NK-92 (cell line): ENCODE results near the gene SARNP.
"Not testable (repeated sequence)": the region's sequence is repeated elsewhere in the genome, so short reads cannot be mapped to it uniquely, and the experiment has no call there.

Experiments used
- DNase-seq: peaks from one replicate; lab custom pipeline; 2025; ENCODE audit not compliant: unreplicated experiment; lab: John Stamatoyannopoulos, UW

SARNP gene, protein sequence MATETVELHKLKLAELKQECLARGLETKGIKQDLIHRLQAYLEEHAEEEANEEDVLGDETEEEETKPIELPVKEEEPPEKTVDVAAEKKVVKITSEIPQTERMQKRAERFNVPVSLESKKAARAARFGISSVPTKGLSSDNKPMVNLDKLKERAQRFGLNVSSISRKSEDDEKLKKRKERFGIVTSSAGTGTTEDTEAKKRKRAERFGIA

GRCh38 chr12:55817345-55818139 is at the start of gene SARNP, which contains the start of gene ORMDL2:
Gene SARNP, minus strand, starts transcription at chr12:55817724. Its CDS starts 23 bp downstream, at chr12:55817701.
Gene ORMDL2, plus strand, starts transcription at chr12:55818041. Its CDS starts 959 bp downstream, at chr12:55819000.
- peak; percentile 92 for DNase-seq

DNA sequence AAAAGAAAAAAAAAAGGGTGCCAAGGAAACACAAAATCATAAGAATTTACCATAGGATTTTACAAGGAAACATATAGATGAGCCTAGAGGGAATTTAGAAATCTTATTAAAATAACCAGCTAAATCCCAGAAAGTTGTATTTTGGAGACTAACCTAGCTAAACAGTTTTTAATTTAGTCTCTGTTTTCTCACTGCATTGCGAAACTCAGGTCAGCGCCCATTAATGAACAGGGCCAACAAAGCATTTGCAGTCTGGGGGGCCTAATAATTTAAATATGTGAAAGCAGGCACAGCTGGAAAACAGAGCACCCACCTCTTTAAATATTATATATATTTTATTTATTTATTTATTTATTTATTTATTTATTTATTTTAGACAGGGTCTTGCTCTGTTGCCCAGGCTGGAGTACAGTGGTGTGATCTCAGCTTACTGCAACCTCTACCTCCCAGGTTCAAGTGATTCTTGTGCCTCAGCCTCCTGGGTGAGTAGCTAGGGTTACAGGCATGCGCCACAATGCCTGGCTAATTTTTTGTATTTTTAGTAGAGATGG is 49.0 kb upstream of the SARNP start:
- DNase-seq, result not testable (repeated sequence)

DNA sequence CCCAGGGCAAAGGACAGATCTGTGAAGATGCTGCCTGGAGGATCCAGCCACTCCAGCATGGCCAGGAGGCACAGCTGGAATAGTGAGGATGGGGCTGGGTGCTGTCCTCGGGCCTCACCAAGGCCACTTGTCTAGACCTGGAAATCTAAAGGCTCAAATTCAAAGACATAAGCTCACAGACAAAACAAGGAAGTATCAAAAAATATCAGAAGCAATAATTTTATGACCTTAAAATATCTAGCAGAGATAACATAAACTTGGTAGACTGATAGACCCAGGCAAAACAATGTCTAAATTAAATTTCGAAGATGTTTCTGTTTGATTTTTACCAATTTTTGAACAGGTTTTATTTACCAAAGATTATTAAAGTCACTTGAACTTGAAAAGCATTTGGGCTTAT is 47.8 kb upstream of the SARNP start:
- DNase-seq, result no peak

DNA sequence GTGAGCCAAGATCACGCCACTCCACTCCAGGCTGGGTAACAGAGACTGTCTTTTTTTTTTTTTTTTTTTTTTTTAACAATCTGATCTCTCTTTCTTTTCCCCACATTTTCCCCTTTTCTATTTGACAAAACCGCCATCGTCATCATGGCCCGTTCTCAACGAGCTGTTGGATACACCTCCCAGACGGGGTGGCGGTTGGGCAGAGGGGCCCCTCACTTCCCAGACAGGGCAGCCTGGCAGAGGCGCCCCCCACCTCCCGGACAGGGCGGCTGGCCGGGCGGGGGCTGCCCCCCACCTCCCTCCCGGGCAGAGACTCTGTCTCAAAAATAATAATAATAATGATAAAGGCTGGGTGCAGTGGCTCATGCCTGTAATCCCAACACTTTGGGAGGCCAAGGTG is 45.4 kb upstream of the SARNP start:
- not testable (repeated sequence) for DNase-seq

GRCh38 chr12:55862286-55862685 is 44.8 kb upstream of the SARNP start:
- no peak for DNase-seq

DNA sequence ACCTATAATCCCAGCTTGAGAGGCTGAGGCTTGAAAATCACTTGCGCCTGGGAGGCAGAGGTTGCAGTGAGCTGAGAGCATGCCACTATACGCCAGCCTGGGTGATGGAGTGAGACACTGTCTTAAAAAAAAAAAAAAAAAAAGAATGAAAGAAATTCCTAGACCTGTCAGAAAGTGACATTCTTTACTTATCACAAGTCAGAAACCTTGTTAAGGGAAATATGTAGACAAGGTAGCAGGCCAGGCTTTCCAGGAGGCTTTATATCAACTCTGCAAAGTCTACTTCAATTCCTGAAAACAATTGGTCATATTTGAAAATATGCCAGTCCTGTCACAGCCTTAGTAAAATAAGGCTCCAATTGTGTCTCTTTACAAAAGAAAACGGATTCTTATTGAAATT is 44.3 kb upstream of the SARNP start:
- no peak for DNase-seq

DNA sequence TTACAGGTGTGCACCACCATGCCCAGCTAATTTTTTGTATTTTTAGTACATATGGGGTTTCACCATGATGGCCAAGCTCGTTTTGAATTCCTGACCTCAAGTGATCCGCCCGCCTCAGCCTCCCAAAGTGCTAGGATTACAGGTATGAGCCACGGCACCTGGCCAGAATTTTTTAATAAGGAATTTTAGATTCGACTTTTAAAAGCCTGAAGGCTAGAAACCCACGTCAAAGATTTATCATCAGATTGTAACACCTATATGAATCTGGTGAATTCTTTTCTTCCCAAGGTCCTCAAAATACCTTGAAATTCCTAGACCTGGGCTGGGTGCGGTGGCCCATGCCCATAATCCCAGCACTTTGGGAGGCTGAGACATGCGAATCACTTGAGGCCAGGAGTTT is 43.9 kb upstream of the SARNP start:
- DNase-seq, result no peak

GRCh38 chr12:55852740-55853139 is 35.2 kb upstream of the SARNP start:
- DNase-seq, result no peak

DNA sequence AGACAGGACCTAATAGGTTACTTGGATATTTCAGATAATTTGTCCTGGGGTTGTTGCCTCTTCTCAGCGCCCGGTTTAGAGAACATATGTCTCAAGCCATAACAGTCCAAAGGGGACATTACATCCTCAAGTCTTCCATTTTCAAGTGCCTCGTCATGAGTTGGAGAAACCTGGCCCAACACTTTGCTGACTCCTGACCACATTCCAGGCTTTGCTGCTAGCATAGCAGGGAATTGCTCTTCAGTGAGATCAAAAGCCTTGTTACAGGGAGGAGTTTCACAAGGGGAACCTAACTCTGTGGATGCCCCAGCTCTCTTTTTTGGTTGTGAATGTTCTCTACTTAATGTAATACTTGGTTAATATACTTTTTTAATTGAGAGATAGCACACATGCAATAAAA is 33.4 kb upstream of the SARNP start:
- DNase-seq, result no peak

GRCh38 chr12:55850401-55850800 is 32.9 kb upstream of the SARNP start:
- DNase-seq, result no peak

- DNase-seq, result no peak
Observed at GRCh38 chr12:55849616-55850343, 32.3 kb upstream of the SARNP start.

GRCh38 chr12:55847603-55848291 is 30.2 kb upstream of the SARNP start:
- DNase-seq, result no peak

DNA sequence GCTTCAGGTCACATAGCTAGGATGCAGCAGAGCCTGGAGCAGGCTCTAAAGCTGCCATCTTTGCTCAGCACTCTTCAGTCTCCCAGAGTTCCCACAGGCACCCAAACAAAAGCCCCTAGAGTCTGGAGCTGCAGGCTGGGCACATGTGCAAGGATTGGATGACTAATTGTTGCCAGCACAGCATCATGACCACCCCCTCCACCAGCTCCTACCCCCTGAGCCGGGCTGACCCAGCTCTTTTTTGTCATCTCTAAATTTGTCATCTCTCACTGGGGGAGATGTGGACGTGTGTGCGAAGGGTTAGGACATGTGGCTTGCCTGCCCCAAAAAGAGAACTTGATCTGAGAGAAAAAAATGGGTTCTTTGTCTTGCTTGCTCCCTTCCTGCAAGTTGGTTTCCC is 29.5 kb upstream of the SARNP start:
- no peak for DNase-seq

GRCh38 chr12:55845785-55846496 is 28.4 kb upstream of the SARNP start:
- no peak for DNase-seq

DNA sequence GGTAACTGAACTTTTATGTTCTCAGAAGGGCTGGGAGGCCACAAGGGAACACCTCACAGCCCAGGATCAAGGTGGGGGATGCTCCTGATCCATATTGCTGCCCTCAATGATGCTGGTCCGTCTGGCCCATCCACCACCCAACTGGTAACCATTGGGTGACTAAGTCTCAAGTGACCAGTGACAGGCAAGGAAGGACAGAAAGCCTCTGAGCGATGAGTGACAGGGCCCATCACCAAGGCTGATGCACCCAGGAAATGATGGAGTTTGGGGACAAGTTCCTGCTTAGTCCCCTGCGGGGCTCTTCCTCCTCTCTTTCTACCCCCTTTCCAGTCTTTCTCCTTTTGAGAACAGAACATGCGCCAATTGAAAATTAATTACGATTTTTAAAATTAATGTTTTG is 27.8 kb upstream of the SARNP start:
- DNase-seq, result no peak

DNA sequence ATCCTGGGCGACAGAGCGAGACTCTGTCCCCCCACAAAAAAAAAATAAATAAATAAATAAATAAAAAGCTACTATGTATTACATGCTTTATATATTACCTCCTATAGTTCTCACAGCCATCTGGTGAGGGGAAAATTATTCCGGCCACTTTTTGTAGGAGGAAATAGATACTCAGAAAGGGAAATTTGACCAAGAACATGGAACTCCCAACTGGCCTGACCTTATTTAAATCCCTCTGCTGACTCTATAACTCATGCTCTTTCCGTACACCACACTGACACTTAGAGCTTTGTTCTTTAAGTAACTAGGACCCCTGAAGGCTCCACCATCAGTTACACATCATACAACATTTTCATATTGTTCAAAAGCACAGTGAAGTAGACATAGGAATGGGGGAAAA is 27.4 kb upstream of the SARNP start:
- no peak for DNase-seq

DNA sequence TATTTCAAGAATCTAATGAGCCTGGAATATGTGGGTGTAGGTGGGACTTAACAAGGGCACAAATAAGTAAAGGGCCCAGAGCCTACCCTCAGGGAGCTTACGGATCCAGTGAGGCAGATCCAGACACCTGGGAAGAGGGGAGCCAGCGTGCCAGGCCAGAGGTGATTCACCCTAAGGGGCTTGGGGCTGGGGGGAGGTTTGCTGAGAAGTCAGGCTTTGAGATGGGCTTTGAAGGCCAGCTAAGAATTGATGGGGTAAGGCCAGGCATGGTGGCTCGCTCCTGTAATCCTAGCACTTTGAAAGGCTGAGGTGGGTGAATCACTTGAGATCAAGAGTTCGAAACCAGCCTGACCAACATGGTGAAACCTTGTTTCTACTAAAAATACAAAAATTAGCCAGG is 25.9 kb upstream of the SARNP start:
- no peak for DNase-seq

DNA sequence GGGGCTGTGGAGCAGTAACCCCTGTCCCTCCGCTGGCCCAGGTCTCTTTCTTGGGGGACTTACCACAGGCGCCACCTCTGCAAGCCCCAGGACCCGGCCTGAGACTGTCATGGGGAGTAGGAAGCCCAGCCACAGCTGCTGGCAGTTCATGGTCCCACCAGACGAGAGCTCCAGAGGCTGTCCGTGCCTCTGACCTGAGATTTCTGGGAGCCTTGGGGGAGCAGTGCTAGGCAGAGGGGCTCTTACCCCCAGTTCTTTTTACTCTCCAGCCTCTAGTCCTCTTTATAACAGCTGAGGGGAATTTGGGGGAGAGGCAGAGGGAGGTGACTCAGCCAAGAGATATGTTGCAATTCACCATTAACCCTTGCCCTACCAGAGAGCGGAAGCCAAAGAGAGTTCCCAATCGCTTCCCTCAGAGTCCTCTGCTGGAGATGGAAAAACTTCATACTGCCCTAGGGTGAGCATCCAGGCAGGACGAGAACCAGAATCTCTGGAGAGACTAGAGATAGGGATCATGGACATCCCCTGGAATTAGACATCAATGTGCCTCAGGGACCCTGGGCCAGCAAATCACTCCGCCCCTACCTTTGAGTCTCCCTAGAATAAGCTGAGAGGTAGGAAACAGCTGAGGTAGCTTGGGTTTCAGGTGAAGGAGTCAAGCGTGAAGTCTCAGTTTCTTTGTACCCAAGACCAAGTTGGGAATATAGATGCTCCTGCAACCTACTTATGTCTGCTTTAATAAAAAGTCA is 25.3 kb upstream of the SARNP start, which contains the start of gene MMP19:
Gene MMP19, minus strand, starts transcription at position 256 of the 749 bp plus-strand sequence. Its CDS starts 106 bp downstream, at position 150.
- DNase-seq, result no peak

- DNase-seq, result no peak
Observed at GRCh38 chr12:55840581-55841351, 23.2 kb upstream of the SARNP start.
